ENCODE measurements around the gene ATP5F1E.

The ATP5F1E gene

DNA sequence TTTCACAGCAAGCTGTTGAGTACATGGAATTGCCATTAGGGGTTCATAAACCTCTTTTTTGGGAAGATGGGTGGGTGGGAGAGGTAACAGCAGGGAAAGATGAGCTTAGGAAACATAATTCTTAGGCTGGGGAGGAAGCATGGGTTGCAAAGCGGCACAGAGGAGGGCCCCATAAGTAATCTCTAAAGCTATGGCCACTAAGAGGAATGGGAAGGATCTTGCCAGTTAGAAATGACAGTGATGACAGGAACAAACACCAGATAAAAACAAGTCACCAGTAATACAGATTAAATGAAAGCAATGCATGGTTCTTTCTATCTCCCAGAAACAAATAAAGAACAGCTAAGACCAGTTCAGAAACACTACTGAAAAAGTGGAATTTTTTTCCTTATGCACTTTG lies 41.4 kb upstream of the ATP5F1E start:
- no peak for DNase-seq (ENCODE audit: extremely low spot score)
- TF ChIP-seq, protein P1, sequence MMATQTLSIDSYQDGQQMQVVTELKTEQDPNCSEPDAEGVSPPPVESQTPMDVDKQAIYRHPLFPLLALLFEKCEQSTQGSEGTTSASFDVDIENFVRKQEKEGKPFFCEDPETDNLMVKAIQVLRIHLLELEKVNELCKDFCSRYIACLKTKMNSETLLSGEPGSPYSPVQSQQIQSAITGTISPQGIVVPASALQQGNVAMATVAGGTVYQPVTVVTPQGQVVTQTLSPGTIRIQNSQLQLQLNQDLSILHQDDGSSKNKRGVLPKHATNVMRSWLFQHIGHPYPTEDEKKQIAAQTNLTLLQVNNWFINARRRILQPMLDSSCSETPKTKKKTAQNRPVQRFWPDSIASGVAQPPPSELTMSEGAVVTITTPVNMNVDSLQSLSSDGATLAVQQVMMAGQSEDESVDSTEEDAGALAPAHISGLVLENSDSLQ (IDR thresholded peaks at IDR 0.05) = no peak
- no peak for TF ChIP-seq ZNF384 (IDR thresholded peaks at IDR 0.05)
- no peak for TF ChIP-seq NFRKB (IDR thresholded peaks at IDR 0.05)
- no peak for TF ChIP-seq ELF4 (IDR thresholded peaks at IDR 0.05)
- no peak for TF ChIP-seq FOXK2 (IDR thresholded peaks at IDR 0.05)
- TF ChIP-seq TARDBP (IDR thresholded peaks at IDR 0.05) = no peak
- TF ChIP-seq FOXM1 (IDR thresholded peaks at IDR 0.05; ENCODE audit: borderline replicate concordance) = no peak
- TF ChIP-seq LEF1 (IDR thresholded peaks at IDR 0.05; ENCODE audit: borderline replicate concordance) = no peak
- no peak for TF ChIP-seq ARNT (IDR thresholded peaks at IDR 0.05)
- CTCF ChIA-PET = no interaction called here
- POLR2A ChIA-PET = no interaction called here

- POLR2A ChIA-PET = no interaction called here
- no peak for DNase-seq (ENCODE audit: extremely low spot score)
- CTCF ChIA-PET = interaction anchor here (0.6 to 0.7 kb wide), 2 partner anchors 39 to 421 kb away, joined by 3 read pairs; partner anchors contain the start of gene ATP5F1E
- TF ChIP-seq L3MBTL2 (conservative IDR thresholded peaks at IDR 0.05) (no peak), SUZ12 (IDR thresholded peaks at IDR 0.05) (no peak), ELF4 (IDR thresholded peaks at IDR 0.05) (no peak), HDGF (IDR thresholded peaks at IDR 0.05; ENCODE audit: borderline replicate concordance) (no peak), BHLHE40 (IDR thresholded peaks at IDR 0.05; ENCODE audit: borderline replicate concordance) (no peak), FOXA1 (IDR thresholded peaks at IDR 0.05) (no peak)
- TF ChIP-seq, protein P1 (IDR thresholded peaks at IDR 0.05) = no peak
These were observed 39.1 kb upstream of the ATP5F1E start for GRCh38 chr20:59071216-59071615.

DNA sequence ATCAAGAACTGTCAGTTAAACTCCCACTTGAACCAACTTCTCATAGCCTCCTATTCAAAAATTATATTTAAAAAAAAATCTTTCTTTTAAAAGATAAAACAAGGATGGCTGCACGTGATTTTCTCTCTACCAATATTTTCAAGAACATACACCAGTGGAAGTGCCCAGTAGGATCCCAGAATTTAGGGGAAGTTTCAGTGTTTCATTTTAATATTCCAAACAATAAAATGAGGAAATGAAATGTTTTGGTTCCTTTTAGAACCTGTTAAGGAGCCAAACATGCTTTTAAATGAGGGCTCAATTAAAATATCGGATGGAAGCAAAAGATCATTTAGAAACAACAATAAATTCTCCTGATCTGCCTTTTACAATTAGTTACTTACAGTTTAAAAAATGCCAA lies 36.9 kb upstream of the ATP5F1E start:
- POLR2A ChIA-PET = no interaction called here
- no peak for DNase-seq (ENCODE audit: extremely low spot score)
- TF ChIP-seq ZNF384 (IDR thresholded peaks at IDR 0.05) = no peak
- no peak for TF ChIP-seq FOXM1 (IDR thresholded peaks at IDR 0.05; ENCODE audit: borderline replicate concordance)
- TF ChIP-seq SP1 (IDR thresholded peaks at IDR 0.05) = no peak
- no peak for TF ChIP-seq FOXA1 (IDR thresholded peaks at IDR 0.05)
- no peak for TF ChIP-seq FOXK2 (IDR thresholded peaks at IDR 0.05)
- no peak for TF ChIP-seq CTBP1 (IDR thresholded peaks at IDR 0.05; ENCODE audit: borderline replicate concordance)
- TF ChIP-seq ELF4 (IDR thresholded peaks at IDR 0.05) = no peak
- no peak for TF ChIP-seq BHLHE40 (IDR thresholded peaks at IDR 0.05; ENCODE audit: borderline replicate concordance)
- no peak for TF ChIP-seq ARNT (IDR thresholded peaks at IDR 0.05)
- TF ChIP-seq, protein P1 (IDR thresholded peaks at IDR 0.05) = no peak
- no peak for TF ChIP-seq SUZ12 (IDR thresholded peaks at IDR 0.05)
- TF ChIP-seq LEF1 (IDR thresholded peaks at IDR 0.05; ENCODE audit: borderline replicate concordance) = no peak
- TF ChIP-seq HDGF (IDR thresholded peaks at IDR 0.05; ENCODE audit: borderline replicate concordance) = no peak
- no peak for TF ChIP-seq TARDBP (IDR thresholded peaks at IDR 0.05)
- no peak for TF ChIP-seq NFRKB (IDR thresholded peaks at IDR 0.05)
- CTCF ChIA-PET = no interaction called here

DNA sequence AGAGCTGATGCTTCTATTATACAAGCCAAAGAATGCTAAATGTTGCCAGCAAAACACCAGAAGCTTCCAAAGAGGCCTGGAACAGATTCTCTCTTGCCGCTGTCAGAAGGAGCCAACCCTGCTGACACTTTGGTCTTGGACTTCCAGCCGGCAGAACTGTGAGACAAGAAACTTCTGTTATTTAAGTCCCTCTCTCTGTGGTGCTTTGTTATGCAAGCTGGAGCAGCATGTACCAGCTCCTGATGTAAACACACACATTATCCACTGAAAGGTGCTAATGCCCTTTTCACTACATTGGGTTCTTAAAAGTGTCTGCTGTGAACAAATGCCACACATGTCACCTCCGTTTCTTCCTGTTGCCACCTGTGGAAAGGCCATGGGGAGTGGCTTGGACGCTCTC lies 36.4 kb upstream of the ATP5F1E start:
- POLR2A ChIA-PET = no interaction called here
- no peak for DNase-seq (ENCODE audit: extremely low spot score)
- CTCF ChIA-PET = no interaction called here
- no peak for TF ChIP-seq ARNT (IDR thresholded peaks at IDR 0.05)
- TF ChIP-seq BHLHE40 (IDR thresholded peaks at IDR 0.05; ENCODE audit: borderline replicate concordance) = no peak
- no peak for TF ChIP-seq FOXA1 (IDR thresholded peaks at IDR 0.05)
- no peak for TF ChIP-seq ELF4 (IDR thresholded peaks at IDR 0.05)
- TF ChIP-seq FOXK2 (IDR thresholded peaks at IDR 0.05) = no peak
- no peak for TF ChIP-seq NFRKB (IDR thresholded peaks at IDR 0.05)
- no peak for TF ChIP-seq LEF1 (IDR thresholded peaks at IDR 0.05; ENCODE audit: borderline replicate concordance)
- TF ChIP-seq L3MBTL2 (conservative IDR thresholded peaks at IDR 0.05) = no peak
- no peak for TF ChIP-seq FOXM1 (IDR thresholded peaks at IDR 0.05; ENCODE audit: borderline replicate concordance)
- TF ChIP-seq SUZ12 (IDR thresholded peaks at IDR 0.05) = no peak
- TF ChIP-seq HDGF (IDR thresholded peaks at IDR 0.05; ENCODE audit: borderline replicate concordance) = no peak
- no peak for TF ChIP-seq CTBP1 (IDR thresholded peaks at IDR 0.05; ENCODE audit: borderline replicate concordance)
- TF ChIP-seq, protein P1 (IDR thresholded peaks at IDR 0.05) = no peak
- no peak for TF ChIP-seq ZNF384 (IDR thresholded peaks at IDR 0.05)

GRCh38 chr20:59064214-59064722 lies 32.1 kb upstream of the ATP5F1E start:
- TF ChIP-seq L3MBTL2 (conservative IDR thresholded peaks at IDR 0.05) = no peak
- no peak for TF ChIP-seq FOXK2 (IDR thresholded peaks at IDR 0.05)
- no peak for TF ChIP-seq ZNF384 (IDR thresholded peaks at IDR 0.05)
- TF ChIP-seq LEF1 (IDR thresholded peaks at IDR 0.05; ENCODE audit: borderline replicate concordance) = no peak
- TF ChIP-seq HDGF (IDR thresholded peaks at IDR 0.05; ENCODE audit: borderline replicate concordance) = no peak
- no peak for TF ChIP-seq FOXM1 (IDR thresholded peaks at IDR 0.05; ENCODE audit: borderline replicate concordance)
- no peak for TF ChIP-seq ELF4 (IDR thresholded peaks at IDR 0.05)
- TF ChIP-seq CTBP1 (IDR thresholded peaks at IDR 0.05; ENCODE audit: borderline replicate concordance) = no peak
- TF ChIP-seq NFRKB (IDR thresholded peaks at IDR 0.05) = no peak
- TF ChIP-seq, protein P1 (IDR thresholded peaks at IDR 0.05) = no peak
- no peak for TF ChIP-seq BHLHE40 (IDR thresholded peaks at IDR 0.05; ENCODE audit: borderline replicate concordance)
- no peak for TF ChIP-seq ARNT (IDR thresholded peaks at IDR 0.05)
- no peak for TF ChIP-seq TARDBP (IDR thresholded peaks at IDR 0.05)
- TF ChIP-seq FOXA1 (IDR thresholded peaks at IDR 0.05) = no peak
- TF ChIP-seq SUZ12 (IDR thresholded peaks at IDR 0.05) = no peak
- TF ChIP-seq SP1 (IDR thresholded peaks at IDR 0.05) = no peak
- ChIA-PET POLR2A (interaction anchor here (2.3 kb wide), 1 partner anchor 32 kb away, joined by 7 read pairs; the partner anchor contains the start of gene ATP5F1E), CTCF (no interaction called here)
- no peak for DNase-seq (ENCODE audit: extremely low spot score)

Data from HEK293T (cell line).